Endometrial microvascular endothelial cells (primary cell): ENCODE results near the gene YAF2. TPM values are rescaled to one million over a fixed set of nuclear protein-coding genes. Genes with fewer than 3 reads are reported as not detected.
"Not testable (repeated sequence)": the region's sequence is repeated elsewhere in the genome, so short reads cannot be mapped to it uniquely, and the experiment has no call there.

Experiments used
- in situ Hi-C: cut with HindIII; loops from 2 replicates; pipeline ENCODE4 v1.10.0; 2017; ENCODE audit warnings: low sequenced_read_pairs, low pct_unique_long_range_greater_than_20kb; ENCODE audit errors: inconsistent ontology term
- total RNA-seq: library from RNA; depleted of rRNA; stranded (reverse); fragments of >200 nt; gene quantifications from one replicate; pipeline ENCODE4 v1.2.3, GENCODE V29; 2015; ENCODE audit errors: inconsistent ontology term

The YAF2 gene
- total RNA-seq, 1 donor from 2014 or later, result 11.7 TPM

DNA sequence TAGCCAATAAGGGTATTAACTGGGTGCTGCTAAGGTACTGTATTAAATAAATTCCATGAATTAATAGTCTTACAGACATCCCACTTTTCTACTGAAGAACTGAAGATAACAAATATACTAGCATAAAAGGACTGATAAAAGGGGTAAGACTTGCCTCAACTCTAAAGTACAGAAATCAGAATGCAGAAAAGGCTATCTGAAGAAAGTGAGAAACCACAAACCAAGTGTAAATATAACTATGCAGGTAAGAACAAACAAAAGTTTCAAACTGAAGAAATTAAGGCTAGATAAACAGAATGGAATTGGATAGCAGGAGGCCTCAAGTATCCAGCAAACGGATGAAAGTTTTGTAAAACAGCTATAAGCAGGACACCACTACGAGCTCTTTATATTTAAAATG, 29.5 kb downstream of the YAF2 start:
- in situ Hi-C loops, result no loop called here

DNA sequence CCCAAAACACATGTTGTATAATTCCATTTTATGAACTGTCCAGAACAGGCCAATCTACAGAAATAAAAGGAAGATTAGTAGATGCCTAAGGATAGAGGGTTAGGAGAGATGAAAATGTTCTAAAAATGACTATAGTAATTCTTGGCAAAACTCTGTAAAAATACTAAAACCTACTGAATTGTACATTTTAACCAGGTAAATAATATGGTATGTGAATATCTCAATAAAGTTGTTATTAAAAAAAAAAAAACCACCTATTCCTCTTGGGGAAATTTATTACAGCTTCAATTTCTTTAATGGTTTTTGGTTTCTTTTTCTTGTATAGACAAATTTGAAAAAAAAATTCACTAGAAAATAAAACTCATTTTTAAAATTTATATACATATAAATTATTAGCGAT, 33.2 kb downstream of the YAF2 start:
- in situ Hi-C loops, result no loop called here

DNA sequence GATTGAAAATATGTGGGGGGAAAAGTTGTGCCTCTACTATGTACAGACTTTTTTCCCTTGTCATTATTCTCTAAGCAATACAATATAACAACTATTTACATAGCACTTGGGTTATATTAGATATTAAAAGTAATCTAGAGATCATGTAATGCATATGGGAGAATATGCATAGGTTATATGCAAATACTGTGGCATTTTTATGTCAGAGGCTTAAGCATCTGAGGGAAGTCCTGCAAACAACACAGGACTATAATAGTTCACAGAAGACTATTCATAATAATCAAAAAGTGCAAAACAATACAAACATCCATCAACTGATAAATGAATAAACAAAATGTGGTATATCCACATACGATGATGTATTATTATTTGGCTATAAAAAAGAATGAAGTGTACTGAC, 33.7 kb downstream of the YAF2 start:
- in situ Hi-C loops, result no loop called here

DNA sequence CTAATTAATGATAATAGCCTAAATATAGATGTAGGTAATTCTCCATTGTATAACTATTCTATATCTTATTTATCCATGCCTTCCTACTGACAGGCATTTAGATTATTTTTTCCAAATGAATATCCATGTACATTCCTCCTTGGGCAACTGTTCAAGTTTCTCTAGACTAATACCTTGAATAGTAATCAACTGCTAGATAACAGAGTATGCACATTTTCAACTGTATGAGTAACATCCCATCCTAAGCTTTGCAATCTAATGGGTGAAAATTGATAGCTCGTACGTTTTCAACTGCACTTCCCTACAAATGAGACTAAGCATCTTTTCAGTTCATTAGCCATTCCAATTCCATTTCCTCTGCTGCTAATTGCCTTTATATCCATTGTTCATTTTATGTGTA, 37.0 kb downstream of the YAF2 start:
- in situ Hi-C loops, result no loop called here

DNA sequence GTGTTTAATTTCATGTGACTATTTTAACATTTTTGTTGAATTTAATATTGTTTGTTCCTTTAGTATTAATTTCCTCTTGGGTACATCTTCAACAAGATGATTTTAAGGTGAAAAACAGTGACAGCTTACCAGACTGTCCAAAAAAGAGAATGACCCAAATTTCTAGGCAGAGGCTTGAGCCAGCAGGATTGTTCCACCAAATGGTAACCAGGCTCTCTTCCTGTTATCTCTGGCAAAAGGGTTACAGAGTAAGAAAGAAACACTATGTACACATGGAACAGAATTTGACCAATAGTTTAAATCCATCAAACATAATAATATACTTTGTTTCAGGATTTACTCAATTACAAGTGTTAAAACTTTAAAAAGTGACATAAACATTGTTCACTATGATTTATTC, 39.0 kb downstream of the YAF2 start:
- in situ Hi-C loops, result no loop called here

DNA sequence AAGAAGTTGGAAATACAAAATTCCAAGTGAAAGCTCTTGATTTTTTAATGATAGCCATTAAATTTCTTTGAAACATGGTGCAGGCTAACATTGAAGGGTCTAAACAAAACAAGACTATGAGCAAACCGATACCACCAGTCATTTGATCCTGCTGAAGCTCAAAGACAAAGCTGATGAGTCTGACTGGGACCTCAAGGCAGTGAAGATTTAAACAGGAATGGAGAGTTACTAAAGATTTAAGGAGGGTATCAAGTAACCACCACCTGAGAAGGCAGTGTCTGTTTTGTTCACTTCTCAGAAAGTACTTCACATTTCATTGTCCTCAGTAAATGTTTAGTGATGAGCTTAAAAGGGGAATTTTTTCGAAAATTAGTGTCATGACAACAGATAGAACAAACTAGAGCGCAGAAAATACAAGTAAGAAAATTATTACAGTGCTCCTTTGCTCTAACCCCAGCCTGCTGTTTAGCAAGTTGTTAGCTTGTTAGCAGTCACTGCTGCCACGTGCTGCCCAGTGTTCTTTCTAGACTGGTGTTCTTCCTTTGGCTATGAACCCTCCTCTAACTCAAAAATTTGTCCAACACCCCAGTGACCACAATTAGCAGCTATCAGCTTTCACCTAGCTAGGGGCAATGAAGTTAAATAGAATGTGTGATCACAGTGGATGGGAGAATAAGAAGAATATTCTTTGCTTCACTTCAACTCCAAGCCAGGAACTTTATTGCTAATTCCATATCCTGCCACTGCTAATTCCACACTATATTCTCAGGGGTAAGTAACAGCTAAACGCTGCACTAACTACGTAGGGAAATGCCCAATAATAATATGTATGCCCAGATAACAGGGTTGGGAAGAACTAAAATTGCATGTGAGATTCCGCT, 41.1 kb downstream of the YAF2 start:
- in situ Hi-C loops, result no loop called here

DNA sequence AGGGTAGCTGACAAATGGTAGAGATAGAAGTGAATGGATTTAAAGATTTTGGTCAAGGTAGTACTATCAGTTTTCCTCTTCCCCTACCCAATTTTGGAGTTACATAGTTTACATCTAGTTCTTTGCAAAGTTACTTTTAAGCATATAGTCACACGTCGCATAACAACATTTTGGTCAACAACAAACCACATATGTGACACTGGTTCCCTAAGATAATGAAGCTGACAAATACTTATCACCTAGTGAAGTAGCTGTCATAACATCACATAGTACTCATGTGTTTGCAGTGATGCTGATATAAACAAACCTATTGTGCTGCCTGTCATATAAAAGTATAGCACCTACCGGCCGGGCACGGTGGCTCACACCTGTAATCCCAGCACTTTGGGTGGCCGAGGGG, 45.4 kb downstream of the YAF2 start:
- in situ Hi-C loops, result no loop called here

DNA sequence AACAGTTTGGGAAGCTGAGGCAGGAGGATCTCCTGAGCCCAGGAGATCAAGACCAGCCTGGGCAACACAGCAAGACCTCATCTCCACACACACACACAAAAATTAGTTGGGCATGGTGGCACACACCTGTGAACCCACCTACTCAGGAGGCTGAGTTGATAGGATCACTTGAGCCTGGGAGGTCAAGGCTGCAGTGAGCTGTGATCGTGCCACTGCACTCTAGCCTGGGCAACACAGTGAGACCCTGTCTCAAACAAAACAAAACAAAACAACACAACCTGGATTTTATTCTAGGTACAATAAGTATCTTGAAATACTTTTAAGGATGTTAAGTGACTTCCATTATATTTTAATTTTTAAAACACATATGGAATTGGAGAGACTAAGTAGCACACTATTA, 45.8 kb downstream of the YAF2 start:
- in situ Hi-C loops, result no loop called here

DNA sequence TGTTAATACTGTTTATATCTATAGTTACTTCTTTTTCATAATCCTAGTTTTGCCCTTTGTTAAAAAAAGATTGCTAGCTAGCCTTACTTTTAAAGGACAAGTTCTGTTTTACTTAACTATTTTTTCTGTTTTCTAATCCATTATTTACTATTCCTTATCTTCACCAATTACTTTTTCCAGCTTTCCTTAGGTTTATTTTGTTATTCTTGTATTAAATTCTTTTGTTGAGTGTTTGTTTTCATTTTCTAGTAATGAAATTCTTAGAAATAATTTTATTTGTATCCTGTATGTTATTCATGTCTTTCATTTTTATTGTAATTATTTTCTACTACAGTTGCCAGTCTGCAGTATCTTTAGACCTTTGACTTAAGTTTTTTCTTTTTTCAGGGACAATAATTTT, 47.7 kb downstream of the YAF2 start:
- in situ Hi-C loops, result no loop called here

DNA sequence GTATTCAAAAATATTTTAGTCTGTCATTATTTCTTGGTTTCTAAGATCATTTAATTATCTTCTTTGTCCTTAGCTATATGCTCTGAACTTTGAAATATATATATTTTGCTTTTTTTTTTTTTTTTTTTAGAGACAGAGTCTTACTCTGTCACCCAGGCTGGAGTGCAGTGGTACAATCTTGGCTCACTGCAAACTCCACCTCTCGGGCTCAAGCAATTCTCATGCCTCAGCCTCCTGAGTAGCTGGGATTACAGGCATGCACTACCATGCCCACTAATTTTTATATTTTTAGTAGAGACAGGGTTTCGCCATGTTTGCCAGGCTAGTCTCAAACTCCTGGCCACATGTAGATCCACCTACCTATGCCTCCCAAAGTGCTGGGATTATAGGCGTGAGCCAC, 49.8 kb downstream of the YAF2 start:
- in situ Hi-C loops, result not testable (repeated sequence)

DNA sequence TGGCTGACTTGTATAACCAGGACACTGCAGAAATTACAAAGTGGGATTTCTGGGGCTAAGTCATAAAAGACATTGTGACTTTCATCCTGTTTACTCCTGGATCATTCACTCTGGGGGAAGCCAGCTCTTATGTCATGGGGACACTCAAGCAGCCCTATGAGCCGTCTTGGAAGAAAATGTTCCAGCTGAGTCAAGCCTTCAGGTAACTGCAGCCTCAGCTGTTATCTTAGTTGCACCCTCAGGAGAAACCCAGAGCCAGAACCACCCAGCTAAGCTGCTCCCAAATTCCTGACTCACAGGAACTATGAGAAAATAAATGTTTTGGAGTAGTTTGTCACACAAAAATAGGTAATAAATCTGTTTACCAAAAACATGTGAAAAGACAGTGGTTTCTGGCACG, 50.2 kb downstream of the YAF2 start:
- in situ Hi-C loops, result no loop called here

DNA sequence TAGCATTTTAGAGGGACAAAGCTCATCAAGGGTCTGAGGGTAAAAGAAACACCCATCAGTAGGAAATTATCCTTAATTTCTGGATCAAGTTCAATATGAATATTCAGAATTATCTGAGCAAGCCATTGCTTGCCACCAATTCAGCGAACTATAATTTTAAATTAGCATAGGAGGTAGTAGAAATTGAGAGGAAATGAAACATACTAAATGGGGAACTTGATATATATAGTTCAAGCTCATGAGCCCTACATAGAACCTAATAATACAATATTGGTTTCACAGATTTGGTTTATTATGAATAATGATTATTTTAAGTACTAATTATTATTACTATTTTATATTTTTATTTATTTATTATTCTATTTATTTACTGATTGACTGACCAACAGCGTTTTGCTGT, 51.3 kb downstream of the YAF2 start:
- in situ Hi-C loops, result no loop called here

DNA sequence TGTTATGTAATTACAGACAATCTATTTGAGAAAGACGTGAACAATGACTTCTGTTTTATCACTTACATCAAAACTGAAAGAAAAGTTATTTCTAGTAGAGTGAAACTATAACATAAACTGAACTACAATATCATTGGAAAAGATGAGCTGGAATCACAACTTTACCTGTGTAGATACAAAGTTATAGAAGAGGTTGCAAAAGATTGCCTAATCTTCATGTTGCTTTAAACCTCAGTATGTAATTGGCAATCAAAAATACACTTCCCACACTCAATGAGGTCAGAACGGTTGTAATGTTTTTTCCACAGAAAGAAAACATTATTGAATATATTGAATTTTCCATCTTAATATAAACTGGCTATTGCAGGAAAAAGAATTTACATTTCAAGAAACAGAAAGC, 55.7 kb downstream of the YAF2 start:
- in situ Hi-C loops, result no loop called here

DNA sequence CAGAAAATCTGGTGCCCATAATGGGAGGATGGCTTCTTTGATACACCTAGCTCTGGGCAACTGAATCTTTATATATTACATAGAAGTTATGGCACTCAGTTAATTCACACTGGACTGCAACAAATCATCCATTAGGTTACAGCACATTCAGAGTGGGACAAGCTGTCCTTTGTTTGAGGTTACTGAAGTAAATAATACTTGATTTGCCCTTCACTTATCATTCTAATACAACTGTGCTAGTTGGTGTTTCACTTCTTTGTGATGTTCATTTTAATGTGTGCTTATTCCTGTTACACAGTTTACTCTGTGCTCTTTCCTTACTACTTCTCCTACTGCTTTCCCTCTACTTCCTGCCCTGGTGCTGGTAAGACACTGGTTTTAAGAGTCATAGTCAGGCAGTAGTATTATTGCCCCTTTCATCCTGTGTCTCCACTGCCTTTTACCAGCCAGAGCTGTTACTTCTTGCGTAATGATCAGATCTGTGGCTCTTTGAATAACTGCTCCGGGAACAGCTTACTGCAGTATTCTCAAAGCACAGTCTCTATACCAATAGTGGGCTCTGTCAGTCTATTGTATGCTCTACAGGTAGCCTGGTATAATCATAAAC, 57.0 kb downstream of the YAF2 start:
- in situ Hi-C loops, result no loop called here

DNA sequence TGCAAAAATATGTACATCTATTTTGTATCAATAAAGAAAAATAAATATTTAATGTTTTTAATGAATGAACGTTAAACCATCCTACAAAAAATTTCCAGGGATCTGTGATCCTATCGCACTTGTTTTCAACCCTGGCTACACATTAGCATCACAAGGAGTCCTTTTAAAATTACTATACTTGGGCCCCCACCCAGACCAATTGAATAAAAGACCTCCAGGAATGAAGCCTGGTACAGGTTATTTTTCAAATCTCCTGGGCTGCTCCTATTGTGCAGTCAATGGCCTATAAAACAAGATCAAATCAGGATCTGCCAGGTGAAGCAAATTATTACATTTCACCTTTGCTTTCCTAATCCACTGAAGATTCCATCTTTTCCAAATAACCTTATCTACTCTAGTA, 59.9 kb downstream of the YAF2 start:
- in situ Hi-C loops, result no loop called here

DNA sequence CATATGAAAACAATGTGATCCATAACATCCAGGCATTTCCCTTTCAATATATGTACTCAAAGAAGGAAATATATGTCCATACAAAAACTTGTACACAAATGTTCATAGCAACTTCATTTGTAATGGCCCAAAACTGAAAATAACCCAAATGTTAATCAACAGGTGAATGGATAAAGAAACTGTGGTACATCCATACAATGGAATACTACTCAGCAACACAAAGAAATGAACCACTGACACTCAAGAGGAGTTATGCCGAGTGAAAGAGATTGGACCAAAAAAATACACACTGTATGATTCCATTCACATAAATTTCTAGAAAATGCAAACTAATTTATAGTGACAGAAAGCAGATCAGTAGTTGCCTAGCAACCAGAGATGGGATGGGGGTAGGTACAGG, 63.1 kb downstream of the YAF2 start:
- in situ Hi-C loops, result no loop called here

DNA sequence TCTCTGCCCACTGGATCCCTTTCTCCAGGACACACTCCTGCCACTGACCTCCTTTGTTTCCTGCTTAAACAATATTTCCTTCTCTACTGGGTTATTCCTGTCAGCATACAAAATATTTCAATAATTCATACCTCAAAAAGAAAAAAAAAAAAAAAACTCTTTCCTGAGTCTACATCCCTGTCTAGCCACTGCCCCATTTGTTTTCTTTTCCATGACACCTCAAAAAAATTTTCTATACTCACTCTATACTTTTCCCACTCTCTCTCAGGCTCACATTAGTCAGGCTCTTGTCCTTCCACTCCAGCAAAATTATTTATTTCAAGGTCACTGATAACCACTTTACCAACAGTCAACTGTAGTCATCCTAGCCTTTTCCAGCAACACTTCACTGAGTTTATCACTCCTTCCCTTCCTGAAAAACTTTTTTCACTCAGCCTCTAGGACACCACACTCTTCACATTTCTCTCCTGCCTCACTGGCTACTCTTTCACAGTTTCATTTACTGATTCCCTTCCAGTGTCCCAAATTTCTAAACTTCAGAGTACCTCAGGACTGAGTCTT, 64.0 kb downstream of the YAF2 start:
- in situ Hi-C loops, result no loop called here

DNA sequence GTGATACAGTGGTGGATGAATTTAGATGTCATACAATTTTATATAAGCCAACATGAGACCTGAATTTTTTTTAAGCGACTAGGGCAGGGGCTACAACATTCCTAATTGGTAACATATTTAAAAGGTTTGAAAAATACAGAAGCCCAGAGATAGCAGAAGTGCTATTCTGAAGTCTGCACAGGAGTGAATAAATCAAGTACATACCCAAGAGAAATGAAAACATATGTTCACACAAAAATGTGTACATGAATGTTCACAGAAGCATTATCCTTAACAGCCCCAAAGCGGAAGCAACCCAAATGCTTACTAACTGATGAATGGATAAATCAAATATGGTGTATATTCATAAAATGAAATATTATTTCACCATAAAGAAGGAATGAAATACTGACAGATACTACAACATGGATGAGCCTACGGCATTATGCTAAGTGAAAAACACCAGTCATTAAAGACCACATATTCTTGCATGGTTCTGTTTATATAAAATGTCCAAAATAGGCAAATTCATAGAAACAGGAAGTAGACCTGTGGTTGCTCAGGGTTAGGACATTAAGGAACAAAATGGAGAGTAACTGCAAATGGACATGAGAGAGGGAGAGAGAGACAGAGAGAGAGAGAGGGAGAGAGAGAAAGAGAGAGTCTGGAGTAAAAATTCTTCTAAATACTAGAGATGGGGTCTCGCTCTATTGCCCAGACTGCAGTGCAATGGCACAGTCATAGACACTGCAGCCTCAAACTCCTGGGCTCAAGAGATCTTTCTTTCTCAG, 65.4 kb downstream of the YAF2 start:
- in situ Hi-C loops, result no loop called here

DNA sequence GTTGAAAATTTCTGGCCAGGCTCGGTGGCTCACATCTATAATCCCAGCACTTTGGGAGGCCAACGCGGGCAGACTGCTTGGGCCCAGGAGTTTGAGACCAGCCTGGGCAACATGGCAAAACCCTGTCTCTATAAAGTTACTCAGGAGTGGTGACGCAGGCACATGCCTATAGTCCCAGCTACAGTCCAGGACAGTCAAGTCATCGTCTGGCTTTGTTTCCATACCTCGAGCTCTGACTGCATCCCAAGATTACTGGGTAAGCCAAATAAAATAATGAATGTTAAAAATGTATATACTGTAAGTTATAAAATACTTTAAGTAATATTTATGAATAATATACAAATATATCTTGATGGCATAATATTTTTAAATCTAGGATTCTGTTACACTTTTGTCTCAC, 70.3 kb downstream of the YAF2 start:
- in situ Hi-C loops, result no loop called here

DNA sequence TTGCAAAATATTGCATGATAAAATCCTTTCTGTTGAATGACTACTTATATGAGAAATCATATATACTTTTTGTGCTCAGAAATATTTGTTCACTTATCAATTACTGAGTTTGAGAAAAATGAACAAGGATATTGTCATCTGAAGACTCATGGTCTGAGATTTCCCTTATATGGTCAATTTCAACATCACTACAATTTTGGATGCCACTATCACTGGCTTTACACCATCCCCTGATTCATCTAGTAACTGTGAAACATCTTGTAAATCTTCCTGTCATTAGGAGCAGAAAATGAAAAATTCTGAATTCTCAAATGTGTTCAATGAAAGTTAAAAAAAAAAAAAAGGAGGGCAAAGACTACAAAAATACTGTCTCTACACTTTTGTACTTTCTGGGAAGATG, 71.5 kb downstream of the YAF2 start:
- in situ Hi-C loops, result no loop called here
